KOPT-K1 (cell line): Measurements from ENCODE around the gene TBCA.

ENCODE experiments used
- H3K27ac ChIP-seq: fragments of 200-600 bp; sonication (generic); 2 replicates; pipeline ENCODE4 v1.5.1; 2016; ENCODE audit warnings: antibody characterized with exemption, mild to moderate bottlenecking, low read depth, low read length; ENCODE audit not compliant: poor library complexity, severe bottlenecking
- H3K36me3 ChIP-seq: fragments of 200-600 bp; sonication (generic); 2 replicates; pipeline ENCODE4 v1.5.1; 2017; ENCODE audit warnings: antibody characterized with exemption, mild to moderate bottlenecking, low read length, moderate library complexity; ENCODE audit not compliant: insufficient read depth
- H3K9me3 ChIP-seq: fragments of 200-600 bp; sonication (generic); 2 replicates; pipeline ENCODE4 v1.5.1; 2017; ENCODE audit warnings: antibody characterized with exemption, low read length, mild to moderate bottlenecking; ENCODE audit not compliant: insufficient read depth, poor library complexity, severe bottlenecking

Gene TBCA

GRCh38 chr5:77645995-77646639, 130.0 kb downstream of the TBCA start:
- Histone ChIP-seq H3K9me3 (no peaks in the 10 kb centered on the region), H3K36me3 (no peaks in the 10 kb centered on the region), H3K27ac (no peak overlapping the region)

- no peaks in the 10 kb centered on the region for H3K9me3 ChIP-seq
- H3K36me3 ChIP-seq = no peaks in the 10 kb centered on the region
- no peak overlapping the region for H3K27ac ChIP-seq
These were observed 130.8 kb downstream of the TBCA start for GRCh38 chr5:77645158-77645994.

GRCh38 chr5:77644371-77645157, 131.6 kb downstream of the TBCA start:
- Histone ChIP-seq H3K36me3 (no peaks in the 10 kb centered on the region), H3K27ac (no peak overlapping the region), H3K9me3 (no peaks in the 10 kb centered on the region)

GRCh38 chr5:77643654-77644370, 132.3 kb downstream of the TBCA start:
- no peak overlapping the region for H3K27ac ChIP-seq
- no peaks in the 10 kb centered on the region for H3K9me3 ChIP-seq
- H3K36me3 ChIP-seq = no peaks in the 10 kb centered on the region

- Histone ChIP-seq H3K36me3 (no peaks in the 10 kb centered on the region), H3K27ac (no peak overlapping the region), H3K9me3 (no peaks in the 10 kb centered on the region)
These were observed 133.1 kb downstream of the TBCA start for GRCh38 chr5:77642738-77643653.

- Histone ChIP-seq H3K36me3 (no peaks in the 10 kb centered on the region), H3K27ac (no peak overlapping the region), H3K9me3 (peaks cover under 1% of the 10 kb centered on the region)
These were observed 134.0 kb downstream of the TBCA start for GRCh38 chr5:77641963-77642737.

GRCh38 chr5:77641397-77641943, 134.7 kb downstream of the TBCA start:
- no peaks in the 10 kb centered on the region for H3K36me3 ChIP-seq
- peaks cover 7% of the 10 kb centered on the region for H3K9me3 ChIP-seq

More at GRCh38 chr5:77641397-77641943, 134.7 kb downstream of the TBCA start:
- H3K27ac ChIP-seq = no peak overlapping the region
